HepG2 (cell line): ENCODE results near the gene NOL4L. TPM values are rescaled to one million over a fixed set of nuclear protein-coding genes. Genes with fewer than 3 reads are reported as not detected.

Source experiments
- ADNP ChIP-seq: sonication (generic); formaldehyde crosslinking; IDR thresholded peaks from 2 replicates; pipeline ENCODE4 v1.4.0; 2020; ENCODE audit warnings: missing genetic modification reagents
- ATF1 ChIP-seq: IDR thresholded peaks from 2 replicates; pipeline ENCODE4 v1.6.1; 2016; ENCODE audit warnings: mild to moderate bottlenecking, control low read depth
- BCL6 ChIP-seq: IDR thresholded peaks from 2 replicates; pipeline ENCODE4 v1.6.1; 2016; ENCODE audit warnings: missing genetic modification reagents, missing compliant biosample characterization
- FOXO4 ChIP-seq: sonication (generic); formaldehyde crosslinking; conservative IDR thresholded peaks from 2 replicates; pipeline ENCODE4 v1.8.1; 2023; ENCODE audit warnings: missing genetic modification reagents
- GATAD2A ChIP-seq: IDR thresholded peaks from 2 replicates; pipeline ENCODE4 v1.6.1; 2016
- HOXD1 ChIP-seq: sonication (generic); formaldehyde crosslinking; IDR thresholded peaks from 2 replicates; pipeline ENCODE4 v1.5.0; 2020; ENCODE audit warnings: missing genetic modification reagents
- ISL2 ChIP-seq: sonication (generic); formaldehyde crosslinking; IDR thresholded peaks from 2 replicates; pipeline ENCODE4 v1.5.0; 2020; ENCODE audit warnings: missing genetic modification reagents
- JUNB ChIP-seq: sonication (generic); formaldehyde crosslinking; IDR thresholded peaks from 2 replicates; pipeline ENCODE4 v1.8.0; 2022; ENCODE audit warnings: missing genetic modification reagents, mild to moderate bottlenecking, borderline replicate concordance
- NFIC ChIP-seq: IDR thresholded peaks from 2 replicates; pipeline ENCODE4 v1.6.1; 2012; ENCODE audit warnings: mild to moderate bottlenecking, low read length, inconsistent platforms
- NRL ChIP-seq: sonication (generic); formaldehyde crosslinking; IDR thresholded peaks from 2 replicates; pipeline ENCODE4 v1.5.0; 2020; ENCODE audit warnings: missing genetic modification reagents, mild to moderate bottlenecking, moderate library complexity, borderline replicate concordance
- PBX3 ChIP-seq: sonication (generic); formaldehyde crosslinking; IDR thresholded peaks from 2 replicates; pipeline ENCODE4 v1.8.1; 2023; ENCODE audit warnings: missing genetic modification reagents, inconsistent platforms, borderline replicate concordance
- PHF5A ChIP-seq: IDR thresholded peaks from one replicate; pipeline ENCODE4 v1.6.1; 2018; ENCODE audit warnings: low read depth, missing genetic modification reagents; ENCODE audit not compliant: unreplicated experiment
- RBM22 ChIP-seq: fragments of 200-400 bp; formaldehyde crosslinking; optimal IDR thresholded peaks from 2 replicates; pipeline ENCODE3; 2017; ENCODE audit warnings: mild to moderate bottlenecking, low read length, moderate library complexity
- SMARCC2 ChIP-seq: fragments of 450-650 bp; IDR thresholded peaks from 2 replicates; pipeline ENCODE4 v1.6.1; 2017; ENCODE audit warnings: antibody characterized with exemption, mild to moderate bottlenecking
- SP1 ChIP-seq, 2 experiments: fragments of 450-650 bp in 1 of 2; sonication (generic) in 1 of 2; formaldehyde crosslinking in 1 of 2; IDR thresholded peaks; 2 replicates each; pipeline versions ENCODE4 v1.4.0 to v1.6.1; 2016 to 2020; ENCODE audit warnings: missing genetic modification reagents in 1 of 2
- SRSF1 ChIP-seq: fragments of 200-400 bp; formaldehyde crosslinking; optimal IDR thresholded peaks from 2 replicates; pipeline ENCODE3; 2017; ENCODE audit warnings: mild to moderate bottlenecking, low read depth, low read length, moderate library complexity
- STAT6 ChIP-seq: sonication (generic); formaldehyde crosslinking; IDR thresholded peaks from 2 replicates; pipeline ENCODE4 v1.4.0; 2020; ENCODE audit warnings: missing genetic modification reagents, mild to moderate bottlenecking, borderline replicate concordance
- TCF7 ChIP-seq: sonication (generic); IDR thresholded peaks from 2 replicates; pipeline ENCODE4 v1.6.1; 2016; ENCODE audit warnings: antibody characterized with exemption, low read depth
- TMF1 ChIP-seq: sonication (generic); formaldehyde crosslinking; IDR thresholded peaks from 2 replicates; pipeline ENCODE4 v1.8.1; 2022; ENCODE audit warnings: low read depth, missing genetic modification reagents
- ZFX ChIP-seq: sonication (generic); formaldehyde crosslinking; IDR thresholded peaks from 2 replicates; pipeline ENCODE4 v1.4.0; 2020; ENCODE audit warnings: mild to moderate bottlenecking, low read depth, missing genetic modification reagents, moderate library complexity
- ZNF263 ChIP-seq: sonication (generic); formaldehyde crosslinking; IDR thresholded peaks from 2 replicates; pipeline ENCODE4 v1.4.0; 2020; ENCODE audit warnings: missing genetic modification reagents
- ZNF354B ChIP-seq: sonication (generic); formaldehyde crosslinking; IDR thresholded peaks from 2 replicates; pipeline ENCODE4 v1.8.0; 2022; ENCODE audit warnings: mild to moderate bottlenecking, missing genetic modification reagents
- ZNF367 ChIP-seq: sonication (generic); formaldehyde crosslinking; IDR thresholded peaks from 2 replicates; pipeline ENCODE4 v1.4.0; 2020; ENCODE audit warnings: missing genetic modification reagents, borderline replicate concordance
- ZNF549 ChIP-seq: sonication (generic); formaldehyde crosslinking; IDR thresholded peaks from 2 replicates; pipeline ENCODE4 v1.5.0; 2020; ENCODE audit warnings: missing genetic modification reagents
- ZNF558 ChIP-seq: sonication (generic); formaldehyde crosslinking; IDR thresholded peaks from 2 replicates; pipeline ENCODE4 v1.9.0; 2022; ENCODE audit warnings: mild to moderate bottlenecking, missing genetic modification reagents, borderline replicate concordance
- ZNF788 ChIP-seq: sonication (generic); formaldehyde crosslinking; IDR thresholded peaks from 2 replicates; pipeline ENCODE4 v1.5.0; 2020; ENCODE audit warnings: mild to moderate bottlenecking, missing genetic modification reagents, borderline replicate concordance
- polyA plus RNA-seq, 8 experiments: library from polyadenylated mRNA; depleted of rRNA in 3 of 8; stranded (reverse) in 7 of 8; unstranded in 1 of 8; fragments of >200 nt; fragmentation: Illumina TruSeq in 4 of 8; extraction: Trizol in 4 of 8; gene quantifications; 2 replicates each; pipeline versions ENCODE4 v1.2.1 to v1.2.3, GENCODE V29; 2011 to 2016; ENCODE audit warnings: low read depth in 4 of 8, missing spikeins in 1 of 8, mixed read lengths in 1 of 8; ENCODE audit not compliant: insufficient read depth in 1 of 8
- total RNA-seq, 5 experiments: library from RNA; depleted of rRNA; stranded (reverse); fragments of >200 nt; fragmentation: Illumina TruSeq; extraction: Trizol; gene quantifications; 2 replicates each; pipeline ENCODE4 v1.2.3, GENCODE V29; 2016; ENCODE audit warnings: low read depth in 1 of 5

The NOL4L gene
- total and polyA plus RNA-seq, 2 of the 13 experiments (the other 11 are each of a cell fraction or from before 2014, with no cell fraction given), result 16.6 to 35.4 TPM

- TF ChIP-seq STAT6, result no peak; the same call in 1 of the 2 replicates
- no peak for TF ChIP-seq PBX3 (CRISPR knock-in tag)
- no peak for TF ChIP-seq SRSF1
- TF ChIP-seq ISL2 (CRISPR knock-in tag), result peak; percentile 65; the same call in 1 of the 2 replicates
- TF ChIP-seq ZNF558 (CRISPR knock-in tag), result no peak
- peak; percentile 95; the same call in 1 of the 2 replicates for TF ChIP-seq ZNF354B (CRISPR knock-in tag)
- no peak for TF ChIP-seq RBM22
- no peak for TF ChIP-seq ATF1 (CRISPR knock-in tag)
- TF ChIP-seq GATAD2A, result peak; percentile 93
- TF ChIP-seq NRL (CRISPR knock-in tag), result peak; percentile 87
- peak; percentile 76 for TF ChIP-seq BCL6 (CRISPR knock-in tag)
- no peak for TF ChIP-seq ZNF367 (CRISPR knock-in tag)
- peak; percentile 49 for TF ChIP-seq ZNF263
- TF ChIP-seq JUNB (CRISPR knock-in tag), result no peak
- TF ChIP-seq HOXD1 (CRISPR knock-in tag), result no peak; the same call in 1 of the 2 replicates
- TF ChIP-seq ZNF788, result peak; percentile 73; the same call in 1 of the 2 replicates
- TF ChIP-seq SP1 (IDR thresholded peaks at IDR 0.05), result no peak
- TF ChIP-seq SP1 (CRISPR knock-in tag; IDR thresholded peaks at IDR 0.05), result peak; percentile 30; the same call in 1 of the 2 replicates
- no peak for TF ChIP-seq ADNP (CRISPR knock-in tag)
- peak; percentile 29; the same call in 1 of the 2 replicates for TF ChIP-seq TCF7
- 0 out of 2 replicates have a peak, but pooled peaks have one; percentile 41 for TF ChIP-seq ZFX (CRISPR knock-in tag)
- peak; percentile 77; the same call in 1 of the 2 replicates for TF ChIP-seq TMF1
- no peak for TF ChIP-seq SMARCC2
- no peak for TF ChIP-seq NFIC
- 0 out of 2 replicates have a peak, but pooled peaks have one; percentile 9 for TF ChIP-seq FOXO4 (CRISPR knock-in tag)
- TF ChIP-seq ZNF549 (CRISPR knock-in tag), result no peak
- peak; percentile 77 for TF ChIP-seq PHF5A (CRISPR knock-in tag)
Measured at GRCh38 chr20:32522776-32523612, 62.1 kb downstream of the NOL4L start (continued).
